ENCODE results near the gene TNS3.

Gene TNS3

GRCh38 chr7:47557317-47557693 lies 24.6 kb downstream of the TNS3 start:
- H3K4me3 ChIP-seq (ENCODE audit: low read depth, low read length) = no peak overlapping the region
- no peak for TF ChIP-seq CTCF (IDR thresholded peaks at IDR 0.05; ENCODE audit: low read depth, low read length)

GRCh38 chr7:47556511-47557180 lies 25.3 kb downstream of the TNS3 start:
- TF ChIP-seq CTCF (IDR thresholded peaks at IDR 0.05; ENCODE audit: low read depth, low read length) = no peak
- no peak overlapping the region for H3K4me3 ChIP-seq (ENCODE audit: low read depth, low read length)

GRCh38 chr7:47553309-47553708 lies 28.6 kb downstream of the TNS3 start:
- no peak overlapping the region for H3K4me3 ChIP-seq (ENCODE audit: low read depth, low read length)
- TF ChIP-seq CTCF (IDR thresholded peaks at IDR 0.05; ENCODE audit: low read depth, low read length) = no peak

- no peak for TF ChIP-seq CTCF (IDR thresholded peaks at IDR 0.05; ENCODE audit: low read depth, low read length)
- no peak overlapping the region for H3K4me3 ChIP-seq (ENCODE audit: low read depth, low read length)
These were observed 29.3 kb downstream of the TNS3 start for GRCh38 chr7:47552621-47553020.

GRCh38 chr7:47551668-47552440 lies 30.1 kb downstream of the TNS3 start:
- H3K4me3 ChIP-seq (ENCODE audit: low read depth, low read length) = no peak overlapping the region
- no peak for TF ChIP-seq CTCF (IDR thresholded peaks at IDR 0.05; ENCODE audit: low read depth, low read length)

GRCh38 chr7:47550788-47551470 lies 31.0 kb downstream of the TNS3 start:
- no peak overlapping the region for H3K4me3 ChIP-seq (ENCODE audit: low read depth, low read length)
- TF ChIP-seq CTCF (IDR thresholded peaks at IDR 0.05; ENCODE audit: low read depth, low read length) = no peak

GRCh38 chr7:47549916-47550315 lies 32.0 kb downstream of the TNS3 start:
- TF ChIP-seq CTCF (IDR thresholded peaks at IDR 0.05; ENCODE audit: low read depth, low read length) = no peak
- no peak overlapping the region for H3K4me3 ChIP-seq (ENCODE audit: low read depth, low read length)

Data from WI38 (cell line).